HL-60 (cell line): Measurements from ENCODE around the gene DBN1.

Source experiments
- GABPA ChIP-seq: IDR thresholded peaks from 2 replicates; pipeline ENCODE4 v1.6.1; 2012; ENCODE audit warnings: low read depth
- TF ChIP-seq, protein P1 (sequence below): IDR thresholded peaks from one replicate; pipeline ENCODE4 v1.5.1; 2011; ENCODE audit warnings: low read length, control low read depth, inconsistent platforms; ENCODE audit not compliant: insufficient read depth
- TF ChIP-seq, protein P2 (sequence below): IDR thresholded peaks from 2 replicates; pipeline ENCODE4 v1.6.1; 2012; ENCODE audit warnings: low read depth; ENCODE audit not compliant: insufficient replicate concordance

DNA sequence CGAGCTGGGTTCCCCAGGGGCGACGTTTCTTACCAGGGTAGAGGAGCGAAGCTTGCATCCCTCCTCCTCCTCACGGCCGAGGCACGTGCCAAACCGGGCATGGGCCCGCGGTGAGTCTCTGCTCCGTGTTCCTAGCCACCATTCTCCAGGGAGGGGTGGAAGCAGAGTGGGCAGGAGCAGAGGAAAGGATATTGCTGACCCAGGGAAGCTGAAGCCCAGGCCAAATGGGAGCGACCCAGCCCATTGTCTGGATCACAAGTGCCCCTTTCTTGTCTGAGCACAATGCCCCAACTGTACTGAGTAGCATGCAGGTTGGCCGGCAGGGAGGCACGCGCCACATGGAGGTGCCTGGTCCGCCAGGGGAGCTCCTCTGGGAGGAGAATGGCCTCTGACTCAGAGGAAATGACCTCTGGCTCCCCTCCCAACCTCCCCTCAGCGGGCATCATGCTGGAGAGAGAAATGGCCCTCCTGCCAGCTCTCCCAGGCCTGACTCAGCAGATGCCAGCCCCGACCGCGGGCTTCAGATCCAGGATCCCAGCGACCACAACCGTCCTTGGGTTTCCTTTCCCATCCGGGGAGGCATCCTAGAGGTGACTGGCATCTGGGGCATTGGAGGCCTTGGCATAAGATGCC is 25.7 kb downstream of the DBN1 start:
- TF ChIP-seq, protein P1, sequence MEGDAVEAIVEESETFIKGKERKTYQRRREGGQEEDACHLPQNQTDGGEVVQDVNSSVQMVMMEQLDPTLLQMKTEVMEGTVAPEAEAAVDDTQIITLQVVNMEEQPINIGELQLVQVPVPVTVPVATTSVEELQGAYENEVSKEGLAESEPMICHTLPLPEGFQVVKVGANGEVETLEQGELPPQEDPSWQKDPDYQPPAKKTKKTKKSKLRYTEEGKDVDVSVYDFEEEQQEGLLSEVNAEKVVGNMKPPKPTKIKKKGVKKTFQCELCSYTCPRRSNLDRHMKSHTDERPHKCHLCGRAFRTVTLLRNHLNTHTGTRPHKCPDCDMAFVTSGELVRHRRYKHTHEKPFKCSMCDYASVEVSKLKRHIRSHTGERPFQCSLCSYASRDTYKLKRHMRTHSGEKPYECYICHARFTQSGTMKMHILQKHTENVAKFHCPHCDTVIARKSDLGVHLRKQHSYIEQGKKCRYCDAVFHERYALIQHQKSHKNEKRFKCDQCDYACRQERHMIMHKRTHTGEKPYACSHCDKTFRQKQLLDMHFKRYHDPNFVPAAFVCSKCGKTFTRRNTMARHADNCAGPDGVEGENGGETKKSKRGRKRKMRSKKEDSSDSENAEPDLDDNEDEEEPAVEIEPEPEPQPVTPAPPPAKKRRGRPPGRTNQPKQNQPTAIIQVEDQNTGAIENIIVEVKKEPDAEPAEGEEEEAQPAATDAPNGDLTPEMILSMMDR, result no peak
- TF ChIP-seq, protein P2, sequence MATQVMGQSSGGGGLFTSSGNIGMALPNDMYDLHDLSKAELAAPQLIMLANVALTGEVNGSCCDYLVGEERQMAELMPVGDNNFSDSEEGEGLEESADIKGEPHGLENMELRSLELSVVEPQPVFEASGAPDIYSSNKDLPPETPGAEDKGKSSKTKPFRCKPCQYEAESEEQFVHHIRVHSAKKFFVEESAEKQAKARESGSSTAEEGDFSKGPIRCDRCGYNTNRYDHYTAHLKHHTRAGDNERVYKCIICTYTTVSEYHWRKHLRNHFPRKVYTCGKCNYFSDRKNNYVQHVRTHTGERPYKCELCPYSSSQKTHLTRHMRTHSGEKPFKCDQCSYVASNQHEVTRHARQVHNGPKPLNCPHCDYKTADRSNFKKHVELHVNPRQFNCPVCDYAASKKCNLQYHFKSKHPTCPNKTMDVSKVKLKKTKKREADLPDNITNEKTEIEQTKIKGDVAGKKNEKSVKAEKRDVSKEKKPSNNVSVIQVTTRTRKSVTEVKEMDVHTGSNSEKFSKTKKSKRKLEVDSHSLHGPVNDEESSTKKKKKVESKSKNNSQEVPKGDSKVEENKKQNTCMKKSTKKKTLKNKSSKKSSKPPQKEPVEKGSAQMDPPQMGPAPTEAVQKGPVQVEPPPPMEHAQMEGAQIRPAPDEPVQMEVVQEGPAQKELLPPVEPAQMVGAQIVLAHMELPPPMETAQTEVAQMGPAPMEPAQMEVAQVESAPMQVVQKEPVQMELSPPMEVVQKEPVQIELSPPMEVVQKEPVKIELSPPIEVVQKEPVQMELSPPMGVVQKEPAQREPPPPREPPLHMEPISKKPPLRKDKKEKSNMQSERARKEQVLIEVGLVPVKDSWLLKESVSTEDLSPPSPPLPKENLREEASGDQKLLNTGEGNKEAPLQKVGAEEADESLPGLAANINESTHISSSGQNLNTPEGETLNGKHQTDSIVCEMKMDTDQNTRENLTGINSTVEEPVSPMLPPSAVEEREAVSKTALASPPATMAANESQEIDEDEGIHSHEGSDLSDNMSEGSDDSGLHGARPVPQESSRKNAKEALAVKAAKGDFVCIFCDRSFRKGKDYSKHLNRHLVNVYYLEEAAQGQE, result no peak
- TF ChIP-seq GABPA, result no peak
